ENCODE results near the gene NRP1.
"Not testable (repeated sequence)": the region's sequence is repeated elsewhere in the genome, so short reads cannot be mapped to it uniquely, and the experiment has no call there.

The NRP1 gene

DNA sequence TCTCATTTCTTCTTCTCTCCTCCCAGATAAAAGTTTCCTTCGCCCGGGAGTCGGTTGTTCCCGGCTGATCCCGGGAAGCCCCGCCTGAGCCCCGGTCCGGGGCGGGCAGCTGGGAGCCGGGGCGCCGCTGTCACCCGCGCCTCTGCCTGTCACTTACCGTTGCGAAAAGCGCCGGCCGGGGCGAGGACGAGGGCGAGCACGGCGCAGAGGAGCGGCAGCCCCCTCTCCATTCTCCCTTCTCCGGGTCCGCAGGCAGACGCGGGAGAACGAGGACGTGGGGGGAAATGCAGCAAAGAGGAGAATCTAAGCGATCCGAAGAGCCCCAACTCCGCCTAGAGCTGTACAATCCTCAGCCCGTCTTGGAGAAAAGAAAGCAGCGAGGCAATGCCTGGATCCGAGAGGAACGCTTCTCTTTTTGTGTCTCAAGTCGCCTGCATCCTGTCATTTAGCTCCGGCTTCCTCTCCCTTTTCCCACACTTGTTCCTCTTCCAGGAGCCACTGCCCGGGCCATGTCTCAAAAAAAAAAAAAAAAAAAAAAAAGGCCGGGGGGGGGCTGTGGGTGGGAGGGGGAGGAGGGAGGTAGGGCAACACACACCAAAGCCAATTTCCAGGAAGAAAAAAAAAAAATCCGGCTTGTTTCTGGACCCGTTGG lies at the start of gene NRP1:
TSS of gene NRP1 (minus strand) at position 515 of the 652 bp plus-strand sequence. CDS start at position 230, 285 bp downstream.
- no peak for DNase-seq (ENCODE audit: low read depth in 2 of 2, low spot score in 1 of 2)

DNA sequence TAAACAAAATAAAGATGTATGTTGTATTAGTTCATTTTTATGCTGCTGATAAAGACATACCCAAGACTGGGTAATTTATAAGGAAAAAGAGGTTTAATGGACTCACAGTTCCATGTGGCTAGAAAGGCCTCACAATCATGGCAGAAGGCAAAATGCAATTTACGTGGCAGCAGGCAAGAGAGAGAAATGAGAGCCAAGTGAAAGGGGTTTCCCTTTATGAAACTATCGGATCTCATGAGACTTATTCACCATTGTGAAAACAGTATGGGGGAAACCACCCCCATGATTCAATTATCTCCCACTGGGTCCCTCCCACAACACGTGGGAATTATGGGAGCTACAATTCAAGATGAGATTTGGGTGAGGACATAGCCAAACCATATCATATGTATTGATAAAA lies 49.7 kb upstream of the NRP1 start:
- DNase-seq (ENCODE audit: low read depth in 2 of 2, low spot score in 1 of 2) = not testable (repeated sequence)

GRCh38 chr10:33382921-33383713 lies 48.6 kb upstream of the NRP1 start:
- no peak for DNase-seq (ENCODE audit: low read depth in 2 of 2, low spot score in 1 of 2)

GRCh38 chr10:33382216-33382600 lies 47.7 kb upstream of the NRP1 start:
- no peak for DNase-seq (ENCODE audit: low read depth in 2 of 2, low spot score in 1 of 2)

GRCh38 chr10:33381451-33382215 lies 47.2 kb upstream of the NRP1 start:
- no peak for DNase-seq (ENCODE audit: low read depth in 2 of 2, low spot score in 1 of 2)

DNA sequence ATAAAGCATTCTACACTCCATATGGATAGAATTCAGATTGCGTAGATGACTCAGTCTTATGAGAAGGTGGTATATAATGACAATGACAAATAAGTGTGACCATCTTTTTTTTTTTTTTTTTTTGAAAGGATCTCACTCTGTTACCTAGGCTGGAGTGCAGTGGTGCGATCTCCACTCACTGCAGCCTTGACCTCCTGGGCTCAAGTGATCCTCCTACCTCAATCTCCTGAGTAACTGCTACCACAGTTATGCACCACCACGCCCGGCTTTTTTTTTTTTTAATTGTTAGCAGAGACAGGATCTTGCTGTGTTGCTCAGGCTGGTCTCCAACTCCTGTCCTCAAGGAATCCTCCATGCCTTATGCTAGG lies 43.2 kb upstream of the NRP1 start:
- no peak for DNase-seq (ENCODE audit: low read depth in 2 of 2, low spot score in 1 of 2)

- no peak for DNase-seq (ENCODE audit: low read depth in 2 of 2, low spot score in 1 of 2)
These were observed 42.6 kb upstream of the NRP1 start for GRCh38 chr10:33376976-33377657.

GRCh38 chr10:33376476-33376875 lies 42.0 kb upstream of the NRP1 start:
- DNase-seq (ENCODE audit: low read depth in 2 of 2, low spot score in 1 of 2) = no peak

GRCh38 chr10:33373263-33373662 lies 38.8 kb upstream of the NRP1 start:
- DNase-seq (ENCODE audit: low read depth in 2 of 2, low spot score in 1 of 2) = no peak

GRCh38 chr10:33371234-33371633 lies 36.8 kb upstream of the NRP1 start:
- no peak for DNase-seq (ENCODE audit: low read depth in 2 of 2, low spot score in 1 of 2)

DNA sequence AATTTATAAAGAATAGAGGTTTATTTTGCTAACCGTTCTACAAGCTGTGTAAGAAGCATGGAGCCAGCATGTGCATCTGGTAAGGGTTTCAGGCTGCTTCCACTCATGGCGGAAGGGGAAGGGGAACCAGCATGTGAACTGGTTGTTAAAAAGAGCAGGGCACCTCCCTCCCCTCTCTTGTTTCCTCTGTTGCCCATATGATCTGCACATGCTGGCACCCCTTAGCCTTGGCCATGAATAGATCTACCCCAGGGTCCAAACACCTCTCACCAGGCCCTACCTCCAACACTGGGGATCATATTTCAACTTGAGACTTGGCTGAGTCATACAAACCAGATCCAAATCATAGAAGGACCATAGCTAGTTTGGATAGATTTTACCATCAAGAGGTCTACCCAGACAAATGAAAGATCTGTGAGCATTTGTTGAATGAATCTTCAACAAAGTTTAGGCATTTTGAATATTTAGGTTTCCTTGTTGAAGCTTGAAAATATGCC lies 36.0 kb upstream of the NRP1 start:
- DNase-seq (ENCODE audit: low read depth in 2 of 2, low spot score in 1 of 2) = no peak

DNA sequence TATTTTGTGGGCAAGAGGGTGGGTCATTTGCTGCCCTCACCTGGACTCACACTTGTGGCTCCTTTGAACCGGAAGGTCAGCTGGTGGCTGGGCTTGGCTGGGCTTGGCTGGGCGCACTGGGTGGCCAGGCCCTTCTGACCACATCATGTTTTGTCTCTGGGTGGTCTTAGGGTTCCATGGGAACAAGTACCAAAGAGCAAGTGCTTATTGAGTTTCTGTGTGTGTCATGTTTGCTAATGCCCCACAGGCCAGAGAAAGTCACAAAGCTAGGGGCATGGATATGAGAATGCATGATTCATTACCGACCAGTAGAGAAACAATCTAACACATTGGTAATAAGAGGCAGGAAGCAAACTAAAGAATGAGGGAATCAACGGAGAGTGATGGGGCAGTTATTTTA lies 33.6 kb upstream of the NRP1 start:
- DNase-seq (ENCODE audit: low read depth in 2 of 2, low spot score in 1 of 2) = no peak

DNA sequence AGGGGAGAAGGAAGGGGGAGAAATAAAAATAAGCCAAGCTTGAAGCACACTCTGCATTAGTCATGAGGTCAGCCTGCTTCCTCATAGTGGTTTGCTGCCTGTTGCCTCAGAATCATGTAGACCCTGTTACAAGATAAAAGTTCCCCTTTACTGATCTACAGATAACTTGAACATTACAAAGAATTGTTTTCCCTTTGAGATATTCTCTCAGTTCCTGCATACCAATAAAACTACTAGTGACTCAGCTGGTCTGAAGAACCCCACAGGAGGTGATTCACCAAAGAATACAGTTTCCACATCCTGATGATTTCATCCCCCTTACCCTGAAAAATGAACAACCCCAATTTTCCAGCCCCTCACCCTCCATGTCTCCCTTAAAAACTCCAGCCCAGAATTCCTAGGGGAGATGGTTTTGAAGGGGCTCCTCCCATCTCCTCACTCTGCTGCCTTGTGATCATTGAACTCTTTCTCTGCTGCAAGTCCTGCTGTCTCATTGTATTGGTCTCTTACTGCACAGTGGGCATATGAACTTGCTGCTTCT lies 31.5 kb upstream of the NRP1 start:
- no peak for DNase-seq (ENCODE audit: low read depth in 2 of 2, low spot score in 1 of 2)

DNA sequence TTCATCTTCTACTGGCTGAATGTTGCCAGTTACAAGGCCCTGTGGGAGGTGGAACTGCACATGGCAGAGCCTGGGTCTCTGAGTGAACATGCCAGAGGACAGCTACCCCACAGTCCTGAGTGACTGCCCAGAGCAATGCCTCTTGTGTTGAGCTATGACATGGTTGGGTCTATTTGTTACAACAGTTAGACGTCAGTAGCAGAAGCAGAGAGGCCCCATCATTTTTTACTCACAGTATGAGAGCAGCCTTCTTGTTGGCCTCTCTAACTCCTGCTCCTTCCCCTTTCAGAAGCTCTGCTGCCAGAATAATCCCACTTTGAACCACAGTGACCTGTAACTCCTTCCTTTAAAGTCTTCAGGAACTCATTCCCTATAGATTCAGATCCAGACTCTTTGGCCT lies 30.8 kb upstream of the NRP1 start:
- no peak for DNase-seq (ENCODE audit: low read depth in 2 of 2, low spot score in 1 of 2)

DNA sequence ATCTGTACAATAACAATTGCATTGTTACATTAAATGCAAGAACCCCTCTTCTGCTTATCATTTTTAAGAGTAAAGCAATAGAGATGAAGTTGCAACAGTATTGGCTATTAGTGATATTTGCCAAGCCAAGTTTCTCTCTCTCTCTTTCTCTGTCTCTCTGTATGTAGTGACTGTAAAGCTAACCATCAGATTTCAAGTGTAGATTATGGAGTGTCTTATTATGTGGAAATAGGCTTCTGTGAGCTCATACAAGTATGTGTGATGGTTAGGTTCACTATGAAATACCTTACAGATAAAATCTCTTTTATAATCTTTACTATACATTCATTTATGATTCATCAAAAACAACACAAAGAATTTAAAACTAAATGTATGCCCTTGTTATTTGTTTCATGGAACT lies 28.6 kb upstream of the NRP1 start:
- no peak for DNase-seq (ENCODE audit: low read depth in 2 of 2, low spot score in 1 of 2)

GRCh38 chr10:33358016-33358415 lies 23.5 kb upstream of the NRP1 start:
- no peak for DNase-seq (ENCODE audit: low read depth in 2 of 2, low spot score in 1 of 2)

- no peak for DNase-seq (ENCODE audit: low read depth in 2 of 2, low spot score in 1 of 2)
These were observed 20.8 kb upstream of the NRP1 start for GRCh38 chr10:33355274-33355673.

GRCh38 chr10:33353853-33354252 lies 19.4 kb upstream of the NRP1 start:
- no peak for DNase-seq (ENCODE audit: low read depth in 2 of 2, low spot score in 1 of 2)

- no peak for DNase-seq (ENCODE audit: low read depth in 2 of 2, low spot score in 1 of 2)
These were observed 18.9 kb upstream of the NRP1 start for GRCh38 chr10:33353334-33353733.

- DNase-seq (ENCODE audit: low read depth in 2 of 2, low spot score in 1 of 2) = no peak
These were observed 18.1 kb upstream of the NRP1 start for GRCh38 chr10:33352615-33353014.

GRCh38 chr10:33352175-33352574 lies 17.7 kb upstream of the NRP1 start:
- DNase-seq (ENCODE audit: low read depth in 2 of 2, low spot score in 1 of 2) = no peak

Measured in stimulated activated CD8-positive, alpha-beta memory T cell treated with anti-CD3 and anti-CD28 coated beads, Interleukin-4, amount 100 ng/mL, for 4 hours (primary cell).